ENCODE measurements around the gene DNASE1L2. TPM values are rescaled to one million over a fixed set of nuclear protein-coding genes. Genes with fewer than 3 reads are reported as not detected.

DNASE1L2 gene
- total RNA-seq, 2 donors from 2014 or later = 0.35 to 1.3 TPM

DNA sequence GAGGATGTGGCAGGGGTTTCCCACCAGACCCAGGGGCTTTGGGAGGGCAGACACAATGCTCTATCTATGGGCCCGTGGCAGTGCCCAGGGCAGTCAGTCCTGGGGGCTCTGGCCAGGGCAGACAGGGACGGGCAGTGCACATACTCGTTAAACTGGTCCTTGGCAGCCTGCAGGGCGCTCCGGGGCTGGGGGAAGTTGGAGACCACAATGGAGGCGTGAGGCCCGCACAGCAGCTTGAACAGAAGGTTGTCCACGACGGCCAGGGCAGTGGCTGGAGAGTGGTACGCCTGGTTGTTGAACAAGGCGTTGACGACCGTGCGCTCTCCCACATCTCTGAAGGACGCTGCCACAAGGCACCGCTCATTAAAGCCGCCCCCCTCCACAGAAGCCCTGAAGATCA lies 50.3 kb downstream of the DNASE1L2 start:
- Histone ChIP-seq H3K27ac (ENCODE audit: low read depth, low read length) (no peak overlapping the region), H3K9me3 (ENCODE audit: control insufficient read depth, low read length) (no peaks in the 10 kb centered on the region), H3K27me3 (ENCODE audit: control insufficient read depth, insufficient read depth, low read length, poor library complexity, severe bottlenecking) (no peaks in the 10 kb centered on the region), H3K36me3 (ENCODE audit: control insufficient read depth, insufficient read depth, low read length) (no peaks in the 10 kb centered on the region), H3K4me3 (ENCODE audit: low read length) (no peak overlapping the region), H3K4me1 (ENCODE audit: control insufficient read depth, insufficient read depth, low read length) (no peaks in the 10 kb centered on the region), H3K9ac (ENCODE audit: extremely low read depth, low read length, poor library complexity, severe bottlenecking) (no peak overlapping the region)
- DNase-seq = no peak
- 89 to 91% methylated on average over 15 to 17 of the region's 17 CpGs for WGBS, 2 experiments (ENCODE audit: insufficient coverage in 1 of 2, insufficient read length in 1 of 2)
- Mint-ChIP-seq H3K4me3 (no peak overlapping the region), H3K27me3 (ENCODE audit: insufficient read depth) (no peaks in the 10 kb centered on the region), H3K4me1 (no peaks in the 10 kb centered on the region), H3K9me3 (no peaks in the 10 kb centered on the region), H3K36me3 (ENCODE audit: low read depth) (no peaks in the 10 kb centered on the region), H3K27ac (no peak overlapping the region)
- TF ChIP-seq CTCF (conservative IDR thresholded peaks at IDR 0.05) = no peak

- Mint-ChIP-seq H3K27ac (no peak overlapping the region), H3K36me3 (ENCODE audit: low read depth) (no peaks in the 10 kb centered on the region), H3K4me1 (no peaks in the 10 kb centered on the region), H3K9me3 (no peaks in the 10 kb centered on the region), H3K4me3 (no peak overlapping the region), H3K27me3 (ENCODE audit: insufficient read depth) (no peaks in the 10 kb centered on the region)
- Histone ChIP-seq H3K36me3 (ENCODE audit: control insufficient read depth, insufficient read depth, low read length) (no peaks in the 10 kb centered on the region), H3K9me3 (ENCODE audit: control insufficient read depth, low read length) (no peaks in the 10 kb centered on the region), H3K4me1 (ENCODE audit: control insufficient read depth, insufficient read depth, low read length) (no peaks in the 10 kb centered on the region), H3K27me3 (ENCODE audit: control insufficient read depth, insufficient read depth, low read length, poor library complexity, severe bottlenecking) (no peaks in the 10 kb centered on the region), H3K4me3 (ENCODE audit: low read length) (no peak overlapping the region), H3K27ac (ENCODE audit: low read depth, low read length) (no peak overlapping the region), H3K9ac (ENCODE audit: extremely low read depth, low read length, poor library complexity, severe bottlenecking) (no peak overlapping the region)
- no peak for DNase-seq
- WGBS, 2 experiments (ENCODE audit: insufficient coverage in 1 of 2, insufficient read length in 1 of 2) = 89 to 90% methylated on average over 23 to 35 of the region's 35 CpGs
- TF ChIP-seq CTCF (conservative IDR thresholded peaks at IDR 0.05) = no peak
Measured at GRCh38 chr16:2287916-2288547, 51.8 kb downstream of the DNASE1L2 start.

Small RNAs within 50 kb of the gene (microRNA-seq; reads per million reads assigned to microRNA genes)
- gene MIR3677 (ENCODE audit: borderline microRNAs expressed) = not detected
- not detected for gene MIR4717 (ENCODE audit: borderline microRNAs expressed)

Other genes with a start within 250 kb of the DNASE1L2 start
- gene SYNGR3, start 246.5 kb upstream of the DNASE1L2 start, total RNA-seq = 10 to 100 TPM in 1 of 2 donors, 1 to 10 TPM in 1; 7.0 to 11.2 TPM
- gene ZNF598, start 226.6 kb upstream of the DNASE1L2 start, total RNA-seq = 10 to 100 TPM; 45.6 to 49.5 TPM
- 1 to 10 TPM; 1.2 to 1.9 TPM for gene NPW, start 216.7 kb upstream of the DNASE1L2 start, total RNA-seq
- 10 to 100 TPM; 20.1 to 25.5 TPM for gene NHERF2, start 209.5 kb upstream of the DNASE1L2 start, total RNA-seq
- gene NTHL1, start 188.6 kb upstream of the DNASE1L2 start, total RNA-seq = 10 to 100 TPM; 43.2 to 46.1 TPM
- 100 to 1,000 TPM; 166 to 192 TPM for gene TSC2, start 188.5 kb upstream of the DNASE1L2 start, total RNA-seq
- 100 to 1,000 TPM; 104 to 110 TPM for gene PKD1, start 100.5 kb upstream of the DNASE1L2 start, total RNA-seq
- 1 to 10 TPM; 3.2 to 4.9 TPM for gene RAB26, start 87.8 kb upstream of the DNASE1L2 start, total RNA-seq
- 100 to 1,000 TPM; 108 to 110 TPM for gene TRAF7, start 80.7 kb upstream of the DNASE1L2 start, total RNA-seq
- 1 to 10 TPM; 8.2 to 9.7 TPM for gene CASKIN1, start 39.8 kb upstream of the DNASE1L2 start, total RNA-seq
- gene MLST8, start 31.0 kb upstream of the DNASE1L2 start, total RNA-seq = 10 to 100 TPM; 60.3 to 70.8 TPM
- gene BRICD5, start 25.6 kb upstream of the DNASE1L2 start, total RNA-seq = 10 to 100 TPM in 1 of 2 donors, 1 to 10 TPM in 1; 7.7 to 15.0 TPM
- 10 to 100 TPM; 31.0 to 32.0 TPM for gene PGP, start 21.6 kb upstream of the DNASE1L2 start, total RNA-seq
- 10 to 100 TPM; 24.5 to 29.6 TPM for gene E4F1, start 12.9 kb upstream of the DNASE1L2 start, total RNA-seq
- 10 to 100 TPM; 75.8 to 94.7 TPM for gene ECI1, start 15.1 kb downstream of the DNASE1L2 start, total RNA-seq
- 100 to 1,000 TPM; 273 to 289 TPM for gene RNPS1, start 31.7 kb downstream of the DNASE1L2 start, total RNA-seq
- gene ABCA3, start 104.3 kb downstream of the DNASE1L2 start, total RNA-seq = 1 to 10 TPM; 3.3 to 3.5 TPM
- 10 to 100 TPM; 50.8 to 58.9 TPM for gene CCNF, start 193.0 kb downstream of the DNASE1L2 start, total RNA-seq
- gene TEDC2, start 223.7 kb downstream of the DNASE1L2 start, total RNA-seq = 10 to 100 TPM; 44.0 to 57.6 TPM
- gene NTN3, start 234.9 kb downstream of the DNASE1L2 start, total RNA-seq = under 1 TPM; 0.48 to 0.62 TPM
- gene TBC1D24, start 238.7 kb downstream of the DNASE1L2 start, total RNA-seq = 10 to 100 TPM; 15.7 to 19.4 TPM